GM10266 (cell line): ENCODE data around the gene YIPF3.
"Not testable (repeated sequence)": the region's sequence is repeated elsewhere in the genome, so short reads cannot be mapped to it uniquely, and the experiment has no call there.

ENCODE experiments used
- DNase-seq: peaks from one replicate; pipeline ENCODE4 v3.0.0; 2012; ENCODE audit errors: extremely low spot score
- TF ChIP-seq, protein P1 (sequence below): IDR thresholded peaks from 2 replicates; pipeline ENCODE4 v1.5.1; 2012; ENCODE audit warnings: mild to moderate bottlenecking, low read depth; ENCODE audit not compliant: control insufficient read depth, insufficient read depth; ENCODE audit errors: missing control alignments

Gene YIPF3

GRCh38 chr6:43467752-43468151 lies 49.0 kb downstream of the YIPF3 start:
- DNase-seq, result no peak
- TF ChIP-seq, protein P1, sequence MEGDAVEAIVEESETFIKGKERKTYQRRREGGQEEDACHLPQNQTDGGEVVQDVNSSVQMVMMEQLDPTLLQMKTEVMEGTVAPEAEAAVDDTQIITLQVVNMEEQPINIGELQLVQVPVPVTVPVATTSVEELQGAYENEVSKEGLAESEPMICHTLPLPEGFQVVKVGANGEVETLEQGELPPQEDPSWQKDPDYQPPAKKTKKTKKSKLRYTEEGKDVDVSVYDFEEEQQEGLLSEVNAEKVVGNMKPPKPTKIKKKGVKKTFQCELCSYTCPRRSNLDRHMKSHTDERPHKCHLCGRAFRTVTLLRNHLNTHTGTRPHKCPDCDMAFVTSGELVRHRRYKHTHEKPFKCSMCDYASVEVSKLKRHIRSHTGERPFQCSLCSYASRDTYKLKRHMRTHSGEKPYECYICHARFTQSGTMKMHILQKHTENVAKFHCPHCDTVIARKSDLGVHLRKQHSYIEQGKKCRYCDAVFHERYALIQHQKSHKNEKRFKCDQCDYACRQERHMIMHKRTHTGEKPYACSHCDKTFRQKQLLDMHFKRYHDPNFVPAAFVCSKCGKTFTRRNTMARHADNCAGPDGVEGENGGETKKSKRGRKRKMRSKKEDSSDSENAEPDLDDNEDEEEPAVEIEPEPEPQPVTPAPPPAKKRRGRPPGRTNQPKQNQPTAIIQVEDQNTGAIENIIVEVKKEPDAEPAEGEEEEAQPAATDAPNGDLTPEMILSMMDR, result no peak

DNA sequence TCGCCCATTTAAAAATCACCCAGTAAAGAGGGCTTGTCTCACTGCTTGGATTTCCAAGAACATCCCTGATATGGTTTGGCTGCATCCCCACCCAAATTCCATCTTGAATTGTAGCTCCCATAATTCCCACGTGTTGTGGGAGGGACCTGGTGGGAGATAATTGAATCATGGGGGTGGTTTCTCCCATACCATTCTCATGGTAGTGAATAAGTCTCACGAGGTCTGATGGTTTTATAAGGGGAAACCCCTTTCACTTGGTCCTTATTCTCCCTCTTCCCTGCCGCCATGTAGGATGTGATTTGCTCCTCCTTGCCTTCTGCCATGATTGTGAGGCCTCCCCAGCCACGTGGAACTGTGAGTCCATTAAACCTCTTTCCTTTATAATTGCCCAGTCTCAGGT lies 49.5 kb downstream of the YIPF3 start:
- DNase-seq, result not testable (repeated sequence)

- TF ChIP-seq, protein P1, result no peak
- no peak for DNase-seq
These were observed 50.8 kb downstream of the YIPF3 start for GRCh38 chr6:43465948-43466347.

GRCh38 chr6:43464337-43464736 lies 52.4 kb downstream of the YIPF3 start:
- DNase-seq, result no peak
- TF ChIP-seq, protein P1, result no peak

DNA sequence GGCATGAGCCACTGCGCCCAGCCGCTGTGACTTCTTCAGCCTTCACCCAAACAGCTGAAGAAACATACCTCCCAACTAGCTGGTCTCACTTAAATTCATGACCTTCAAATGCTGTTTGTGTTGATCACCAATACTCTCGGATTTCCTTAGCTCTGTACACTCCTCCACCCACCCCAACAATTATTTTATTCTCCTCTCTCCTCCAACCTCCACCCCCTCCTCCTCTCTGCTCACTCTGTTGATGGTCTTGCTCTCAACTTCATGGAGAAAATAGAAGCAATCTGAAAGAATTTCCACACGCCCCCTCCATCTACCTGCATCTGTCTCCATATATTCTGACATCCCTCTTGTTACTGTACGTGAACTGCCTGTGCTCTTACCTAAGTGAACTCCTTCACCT lies 54.8 kb downstream of the YIPF3 start:
- TF ChIP-seq, protein P1, result no peak
- no peak for DNase-seq
